Small intestine (tissue), 7 donors: ENCODE data around the gene GRB7. TPM values are rescaled to one million over a fixed set of nuclear protein-coding genes. Genes with fewer than 3 reads are reported as not detected.
A peak's percentile ranks its signal among the peaks of the same experiment; 100 is the strongest.

Experiments
- DNase-seq, 2 donors: peaks; one replicate each; pipeline versions ENCODE4 v3.0.0 to v3.0.0-alpha.2; 2013
- FAIRE-seq: peaks from 2 replicates; lab custom pipeline; 2012; peaks lifted over from hg19 to GRCh38; lab: Jason Lieb, UNC
- H3K27ac ChIP-seq, 3 donors: one replicate each; pipeline ENCODE4 v1.5.1; 2013; ENCODE audit warnings: low read length in 2 of 3, mild to moderate bottlenecking in 2 of 3, control low read depth in 1 of 3, inconsistent platforms in 1 of 3, low read depth in 1 of 3, moderate library complexity in 1 of 3
- H3K27me3 ChIP-seq, 3 donors: one replicate each; pipeline ENCODE4 v1.6.1; 2013; ENCODE audit warnings: low read length in 3 of 3, inconsistent platforms in 1 of 3; ENCODE audit not compliant: control insufficient read depth in 3 of 3, insufficient read depth in 3 of 3
- H3K36me3 ChIP-seq, 3 donors: one replicate each; pipeline ENCODE4 v1.6.1; 2013; ENCODE audit warnings: low read length in 3 of 3, inconsistent platforms in 1 of 3, low read depth in 1 of 3, mild to moderate bottlenecking in 1 of 3, moderate library complexity in 1 of 3; ENCODE audit not compliant: control insufficient read depth in 3 of 3, insufficient read depth in 2 of 3
- H3K4me1 ChIP-seq, 3 donors: one replicate each; pipeline ENCODE4 v1.6.1; 2013; ENCODE audit warnings: low read length in 2 of 3, inconsistent platforms in 1 of 3, low read depth in 1 of 3, mild to moderate bottlenecking in 1 of 3, moderate library complexity in 1 of 3; ENCODE audit not compliant: control insufficient read depth in 3 of 3, insufficient read depth in 2 of 3
- H3K4me3 ChIP-seq, 3 donors: one replicate each; pipeline ENCODE4 v1.5.1; 2013; ENCODE audit warnings: low read length in 3 of 3, control low read depth in 1 of 3, inconsistent platforms in 1 of 3, low read depth in 1 of 3, mild to moderate bottlenecking in 1 of 3, moderate library complexity in 1 of 3
- H3K9me3 ChIP-seq, 2 donors: one replicate each; pipeline ENCODE4 v1.6.1; 2013; ENCODE audit warnings: low read depth in 1 of 2, low read length in 1 of 2; ENCODE audit not compliant: control insufficient read depth in 2 of 2, insufficient read depth in 1 of 2
- WGBS, 3 donors: extraction: QIAGEN DNeasy Blood & Tissue Kit; methylation state at CpG; one replicate each; pipeline ENCODE4 v1.1.7; 2013; 5-methylcytosine and 5-hydroxymethylcytosine counted together
- polyA plus RNA-seq, 4 donors: library from polyadenylated mRNA; stranded (reverse) in 3 of 4; unstranded in 1 of 4; fragments of 200-250 nt in 3 of 4; fragments of 120-200 nt in 1 of 4; gene quantifications; one replicate each; pipeline versions ENCODE4 v1.2.1 to v1.2.3, GENCODE V29; 2013
- donor health status: healthy with polysubstance abuse.
- donor health status: control.
- donor health status: control.
- donor health status: Bipolar disorder and iron deficiency.
- donor health status: healthy.

Gene GRB7
- polyA plus RNA-seq, 4 donors: 10.9 to 42.4 (median 13.0) TPM

DNA sequence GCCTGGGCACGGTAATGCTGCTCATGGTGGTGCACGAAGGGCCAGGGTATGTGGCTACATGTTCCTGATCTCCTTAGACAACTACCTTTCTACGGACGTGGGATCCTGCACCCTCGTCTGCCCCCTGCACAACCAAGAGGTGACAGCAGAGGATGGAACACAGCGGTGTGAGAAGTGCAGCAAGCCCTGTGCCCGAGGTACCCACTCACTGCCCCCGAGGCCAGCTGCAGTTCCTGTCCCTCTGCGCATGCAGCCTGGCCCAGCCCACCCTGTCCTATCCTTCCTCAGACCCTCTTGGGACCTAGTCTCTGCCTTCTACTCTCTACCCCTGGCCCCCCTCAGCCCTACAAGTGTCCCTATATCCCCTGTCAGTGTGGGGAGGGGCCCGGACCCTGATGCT is 25.9 kb upstream of the GRB7 start:
- Histone ChIP-seq H3K27ac (no peak overlapping the region), H3K36me3 (peaks cover 10 to 94% (median 19%) of the 10 kb centered on the region in 3 donors), H3K27me3 (no peaks in the 10 kb centered on the region), H3K4me1 (peaks cover 0 to 1% (median 0%) of the 10 kb centered on the region in 3 donors), H3K9me3 (no peaks in the 10 kb centered on the region), H3K4me3 (no peak overlapping the region)
- 90 to 92% (median 90%) methylated on average over 9 to 10 of the region's 10 CpGs for WGBS, 3 donors
- DNase-seq (no peak), FAIRE-seq (no peak)

DNA sequence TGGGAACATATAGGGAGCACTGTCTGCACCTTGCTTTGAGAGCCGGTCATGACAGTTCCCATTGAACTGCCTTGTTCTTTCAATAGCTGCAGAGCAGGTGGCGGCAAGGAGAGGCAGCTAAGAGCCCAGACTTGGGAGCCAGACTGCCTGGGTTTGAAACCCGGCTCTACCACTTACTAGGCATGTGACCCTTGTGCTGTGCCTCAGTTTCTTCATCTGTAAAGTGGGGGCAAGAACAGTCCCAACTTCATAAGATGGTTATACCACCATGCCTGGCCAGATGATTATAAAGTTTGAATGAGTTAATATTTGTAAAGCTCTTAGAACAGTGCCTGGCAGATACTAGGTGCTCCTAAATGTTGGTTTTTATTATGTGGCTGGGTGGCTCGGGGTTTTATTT is 23.5 kb upstream of the GRB7 start:
- H3K4me3 ChIP-seq: no peak overlapping the region
- H3K9me3 ChIP-seq: no peaks in the 10 kb centered on the region
- no peak for DNase-seq
- H3K27ac ChIP-seq: no peak overlapping the region
- H3K4me1 ChIP-seq: no peaks in the 10 kb centered on the region
- H3K36me3 ChIP-seq: peaks cover 10 to 90% (median 18%) of the 10 kb centered on the region in 3 donors
- no peak for FAIRE-seq
- H3K27me3 ChIP-seq: no peaks in the 10 kb centered on the region
- 85 to 97% (median 92%) methylated on average over 4 of the region's 4 CpGs for WGBS, 3 donors

DNA sequence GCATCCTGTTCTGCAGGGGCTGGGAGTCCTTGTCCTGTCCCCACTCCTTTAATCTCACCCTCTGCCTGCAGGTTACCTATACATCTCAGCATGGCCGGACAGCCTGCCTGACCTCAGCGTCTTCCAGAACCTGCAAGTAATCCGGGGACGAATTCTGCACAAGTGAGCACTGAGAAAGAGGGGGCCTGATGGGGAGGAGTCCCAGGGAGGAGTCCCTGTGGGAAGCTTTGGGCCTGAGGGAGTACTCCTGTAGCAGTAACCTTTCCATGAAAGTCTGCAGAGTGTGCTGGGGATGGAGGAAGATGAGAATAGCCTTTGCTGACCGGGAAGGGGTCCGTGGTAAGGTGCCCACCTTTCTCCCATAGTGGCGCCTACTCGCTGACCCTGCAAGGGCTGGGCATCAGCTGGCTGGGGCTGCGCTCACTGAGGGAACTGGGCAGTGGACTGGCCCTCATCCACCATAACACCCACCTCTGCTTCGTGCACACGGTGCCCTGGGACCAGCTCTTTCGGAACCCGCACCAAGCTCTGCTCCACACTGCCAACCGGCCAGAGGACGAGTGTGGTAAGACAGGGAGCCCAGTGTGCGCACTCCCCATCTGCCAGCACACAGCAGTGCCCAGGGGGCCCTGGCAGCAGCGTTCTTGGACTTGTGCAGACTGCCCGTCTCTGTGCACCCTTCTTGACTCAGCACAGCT is 22.2 kb upstream of the GRB7 start:
- FAIRE-seq: no peak
- DNase-seq: no peak
- 92 to 93% (median 93%) methylated on average over 16 to 18 of the region's 18 CpGs for WGBS, 3 donors
- no peak overlapping the region for H3K27ac ChIP-seq
- H3K9me3 ChIP-seq: no peaks in the 10 kb centered on the region
- H3K4me3 ChIP-seq: no peak overlapping the region
- no peaks in the 10 kb centered on the region for H3K27me3 ChIP-seq
- H3K36me3 ChIP-seq: peaks cover 9 to 90% (median 17%) of the 10 kb centered on the region in 3 donors
- H3K4me1 ChIP-seq: no peaks in the 10 kb centered on the region

DNA sequence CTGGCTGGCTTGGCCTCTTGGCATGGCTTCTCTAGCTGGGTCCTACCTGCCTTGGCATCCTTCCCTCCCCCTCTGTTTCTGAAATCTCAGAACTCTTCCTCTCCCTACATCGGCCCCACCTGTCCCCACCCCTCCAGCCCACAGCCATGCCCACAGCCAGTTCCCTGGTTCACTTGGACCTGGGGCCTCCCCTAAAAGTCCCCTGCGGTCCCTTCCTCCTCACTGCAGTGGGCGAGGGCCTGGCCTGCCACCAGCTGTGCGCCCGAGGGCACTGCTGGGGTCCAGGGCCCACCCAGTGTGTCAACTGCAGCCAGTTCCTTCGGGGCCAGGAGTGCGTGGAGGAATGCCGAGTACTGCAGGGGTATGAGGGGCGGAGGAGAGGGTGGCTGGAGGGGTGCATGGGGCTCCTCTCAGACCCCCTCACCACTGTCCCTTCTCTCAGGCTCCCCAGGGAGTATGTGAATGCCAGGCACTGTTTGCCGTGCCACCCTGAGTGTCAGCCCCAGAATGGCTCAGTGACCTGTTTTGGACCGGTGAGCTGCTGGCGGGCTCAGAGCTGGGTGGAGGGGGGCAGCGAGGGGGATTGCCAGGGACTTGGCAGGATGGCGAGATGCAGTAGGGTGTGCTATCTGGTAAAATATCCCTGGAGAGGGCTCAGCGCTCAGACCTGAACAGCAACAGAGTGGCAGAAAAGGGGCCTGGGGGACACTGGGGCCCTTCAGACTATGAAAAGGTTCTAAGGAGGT is 21.5 kb upstream of the GRB7 start:
- no peak overlapping the region for H3K4me3 ChIP-seq
- no peaks in the 10 kb centered on the region for H3K27me3 ChIP-seq
- FAIRE-seq: no peak
- DNase-seq: no peak
- H3K27ac ChIP-seq: peak overlapping the region in 1 of 3 donors; percentile 12
- no peaks in the 10 kb centered on the region for H3K4me1 ChIP-seq
- H3K36me3 ChIP-seq: peaks cover 7 to 90% (median 17%) of the 10 kb centered on the region in 3 donors
- H3K9me3 ChIP-seq: no peaks in the 10 kb centered on the region
- 75 to 90% (median 80%) methylated on average over 15 of the region's 15 CpGs for WGBS, 3 donors

DNA sequence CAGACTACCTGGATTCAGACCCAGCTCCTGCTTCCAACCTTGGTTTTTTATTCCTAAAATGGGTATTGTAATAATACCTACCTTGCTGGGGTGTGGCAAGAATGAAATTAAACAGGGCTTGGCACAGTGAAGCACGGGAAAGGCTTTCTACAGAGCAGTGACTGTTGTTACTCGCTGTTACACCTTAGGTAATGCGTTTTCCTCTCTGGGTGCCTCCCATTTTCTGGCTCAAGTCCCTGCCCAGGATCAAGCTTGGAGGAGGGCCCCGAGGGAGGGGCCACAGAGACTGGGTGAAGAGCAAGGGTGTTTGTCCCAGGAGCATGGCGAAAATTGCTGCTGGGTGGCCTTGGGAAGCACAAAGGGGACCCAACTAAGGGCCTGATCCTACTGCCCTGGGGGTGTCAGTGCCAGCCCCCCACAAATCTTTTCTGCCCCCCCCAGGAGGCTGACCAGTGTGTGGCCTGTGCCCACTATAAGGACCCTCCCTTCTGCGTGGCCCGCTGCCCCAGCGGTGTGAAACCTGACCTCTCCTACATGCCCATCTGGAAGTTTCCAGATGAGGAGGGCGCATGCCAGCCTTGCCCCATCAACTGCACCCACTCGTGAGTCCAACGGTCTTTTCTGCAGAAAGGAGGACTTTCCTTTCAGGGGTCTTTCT is 20.7 kb upstream of the GRB7 start:
- Histone ChIP-seq H3K27ac (peak overlapping the region in 1 of 3 donors; percentile 12), H3K9me3 (no peaks in the 10 kb centered on the region), H3K4me3 (no peak overlapping the region), H3K27me3 (no peaks in the 10 kb centered on the region), H3K36me3 (peaks cover 4 to 90% (median 17%) of the 10 kb centered on the region in 3 donors), H3K4me1 (no peaks in the 10 kb centered on the region)
- FAIRE-seq: no peak
- 60 to 79% (median 64%) methylated on average over 11 of the region's 11 CpGs for WGBS, 3 donors
- peak in 1 of 2 donors; percentile 56 for DNase-seq

DNA sequence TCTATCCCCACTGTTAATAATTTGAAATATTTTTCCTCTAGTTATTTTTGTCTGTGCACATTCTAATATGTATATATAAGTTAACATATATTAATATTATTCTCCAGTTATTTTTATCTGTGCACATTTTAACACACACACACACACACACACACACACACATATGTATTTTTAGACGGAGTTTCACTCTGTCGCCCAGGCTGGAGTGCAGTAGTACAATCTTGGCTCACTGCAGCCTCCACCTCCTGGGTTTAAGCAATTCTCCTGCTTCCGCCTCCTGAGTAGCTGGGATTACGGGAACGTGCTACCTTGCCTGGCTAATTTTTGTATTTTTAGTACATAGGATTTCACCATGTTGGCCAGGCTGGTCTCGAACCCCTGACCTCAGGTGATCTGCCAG is 20.1 kb upstream of the GRB7 start:
- Histone ChIP-seq H3K4me1 (no peaks in the 10 kb centered on the region), H3K36me3 (peaks cover 3 to 91% (median 15%) of the 10 kb centered on the region in 3 donors), H3K27ac (no peak overlapping the region), H3K27me3 (no peaks in the 10 kb centered on the region), H3K9me3 (no peaks in the 10 kb centered on the region), H3K4me3 (no peak overlapping the region)
- WGBS, 3 donors: 87 to 90% (median 88%) methylated on average over 6 of the region's 6 CpGs
- no peak for DNase-seq
- no peak for FAIRE-seq

DNA sequence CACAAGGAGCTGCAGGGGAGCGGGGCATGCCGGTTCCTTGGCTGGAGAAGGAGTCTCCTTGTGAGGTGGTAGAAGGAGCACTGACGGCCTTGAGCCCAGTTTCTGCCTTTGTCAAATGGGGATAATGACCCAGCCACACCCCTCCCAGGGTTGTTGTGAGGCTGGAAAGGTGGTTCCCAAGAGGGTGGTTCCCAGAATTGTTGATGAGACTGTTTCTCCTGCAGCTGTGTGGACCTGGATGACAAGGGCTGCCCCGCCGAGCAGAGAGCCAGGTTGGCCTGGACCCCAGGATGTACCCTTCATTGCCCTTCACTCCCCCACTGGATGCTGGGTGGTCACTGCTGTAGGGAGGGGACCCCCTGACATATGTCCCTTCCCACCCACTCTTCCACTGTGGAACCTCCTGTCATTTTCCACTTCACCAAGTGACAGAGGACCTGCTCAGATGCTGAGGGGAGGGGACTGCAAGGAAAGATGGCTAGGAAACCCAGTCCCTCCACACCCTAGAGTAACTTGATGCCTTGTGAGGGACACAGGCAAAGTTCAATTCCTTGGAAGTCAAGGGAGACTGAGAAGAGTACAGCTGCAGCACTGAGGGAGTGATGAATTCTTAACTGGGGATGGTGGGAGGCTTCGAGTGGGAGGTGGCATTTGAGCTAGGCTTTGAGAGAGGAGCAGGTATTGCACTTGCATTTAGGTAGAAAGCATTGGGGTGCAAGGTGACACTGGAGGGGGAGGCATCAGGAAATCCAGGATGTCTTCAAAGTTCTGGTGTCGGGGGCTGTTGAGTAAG is 18.0 kb upstream of the GRB7 start:
- no peak overlapping the region for H3K4me3 ChIP-seq
- H3K4me1 ChIP-seq: no peaks in the 10 kb centered on the region
- H3K36me3 ChIP-seq: peaks cover 0 to 95% (median 14%) of the 10 kb centered on the region in 3 donors
- H3K9me3 ChIP-seq: no peaks in the 10 kb centered on the region
- no peaks in the 10 kb centered on the region for H3K27me3 ChIP-seq
- 84 to 87% (median 86%) methylated on average over 7 of the region's 7 CpGs for WGBS, 3 donors
- DNase-seq (no peak), FAIRE-seq (no peak)
- H3K27ac ChIP-seq: no peak overlapping the region

DNA sequence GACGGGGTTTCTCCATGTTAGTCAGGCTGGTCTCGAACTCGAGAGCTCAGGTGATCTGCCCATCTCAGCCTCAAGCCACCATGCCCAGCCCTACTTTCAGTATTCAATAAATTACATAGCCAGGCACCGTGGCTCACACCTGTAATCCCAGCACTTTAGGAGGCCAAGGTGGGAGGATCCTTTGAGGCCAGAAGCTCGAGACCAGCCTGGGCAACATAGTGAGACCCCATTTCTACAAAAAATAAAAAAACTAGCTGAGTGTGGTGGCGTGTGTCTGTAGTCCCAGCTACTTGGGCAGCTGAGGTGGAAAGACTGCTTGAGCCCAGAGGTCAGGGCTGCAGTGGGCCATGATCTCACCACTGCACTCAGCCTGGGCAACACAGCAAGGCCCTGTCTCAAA is 15.6 kb upstream of the GRB7 start:
- no peak for DNase-seq
- Histone ChIP-seq H3K4me1 (no peaks in the 10 kb centered on the region), H3K9me3 (no peaks in the 10 kb centered on the region), H3K27me3 (no peaks in the 10 kb centered on the region), H3K27ac (no peak overlapping the region), H3K36me3 (peaks cover 2 to 95% (median 10%) of the 10 kb centered on the region in 3 donors), H3K4me3 (no peak overlapping the region)
- FAIRE-seq: no peak
- 87 to 91% (median 88%) methylated on average over 6 of the region's 6 CpGs for WGBS, 3 donors
